ENCODE measurements around the gene ATG7.
"Not testable (repeated sequence)": the region's sequence is repeated elsewhere in the genome, so short reads cannot be mapped to it uniquely, and the experiment has no call there.

- not testable (repeated sequence) for TF ChIP-seq CTCF (IDR thresholded peaks at IDR 0.05); JUNB (IDR thresholded peaks at IDR 0.05); MAX (IDR thresholded peaks at IDR 0.05); CEBPB (IDR thresholded peaks at IDR 0.05); E2F6 (IDR thresholded peaks at IDR 0.05; ENCODE audit: borderline replicate concordance, low read depth); HES2 (IDR thresholded peaks at IDR 0.05); REST (IDR thresholded peaks at IDR 0.05); POLR2A (IDR thresholded peaks at IDR 0.05; ENCODE audit: low read length); ZFP36 (IDR thresholded peaks at IDR 0.05; ENCODE audit: borderline replicate concordance, partially characterized antibody); PBX3 (IDR thresholded peaks at IDR 0.05); PHF8 (IDR thresholded peaks at IDR 0.05; ENCODE audit: borderline replicate concordance, low read depth); RAD21 (conservative IDR thresholded peaks at IDR 0.05 in 1 of 2, IDR thresholded peaks at IDR 0.05 in 1 of 2)
Observed at GRCh38 chr3:11488356-11488755, 216.2 kb downstream of the ATG7 start.

Measured in A549 (cell line).